LNCAP (cell line): Measurements from ENCODE around the gene OSGIN1.

ENCODE experiments used
- TF ChIP-seq, protein P1 (sequence below): fragments of 450-650 bp; IDR thresholded peaks from 2 replicates; pipeline ENCODE4 v1.5.1; 2017; ENCODE audit warnings: mild to moderate bottlenecking

The OSGIN1 gene

GRCh38 chr16:84004442-84004841 lies 51.4 kb downstream of the OSGIN1 start:
- TF ChIP-seq, protein P1, sequence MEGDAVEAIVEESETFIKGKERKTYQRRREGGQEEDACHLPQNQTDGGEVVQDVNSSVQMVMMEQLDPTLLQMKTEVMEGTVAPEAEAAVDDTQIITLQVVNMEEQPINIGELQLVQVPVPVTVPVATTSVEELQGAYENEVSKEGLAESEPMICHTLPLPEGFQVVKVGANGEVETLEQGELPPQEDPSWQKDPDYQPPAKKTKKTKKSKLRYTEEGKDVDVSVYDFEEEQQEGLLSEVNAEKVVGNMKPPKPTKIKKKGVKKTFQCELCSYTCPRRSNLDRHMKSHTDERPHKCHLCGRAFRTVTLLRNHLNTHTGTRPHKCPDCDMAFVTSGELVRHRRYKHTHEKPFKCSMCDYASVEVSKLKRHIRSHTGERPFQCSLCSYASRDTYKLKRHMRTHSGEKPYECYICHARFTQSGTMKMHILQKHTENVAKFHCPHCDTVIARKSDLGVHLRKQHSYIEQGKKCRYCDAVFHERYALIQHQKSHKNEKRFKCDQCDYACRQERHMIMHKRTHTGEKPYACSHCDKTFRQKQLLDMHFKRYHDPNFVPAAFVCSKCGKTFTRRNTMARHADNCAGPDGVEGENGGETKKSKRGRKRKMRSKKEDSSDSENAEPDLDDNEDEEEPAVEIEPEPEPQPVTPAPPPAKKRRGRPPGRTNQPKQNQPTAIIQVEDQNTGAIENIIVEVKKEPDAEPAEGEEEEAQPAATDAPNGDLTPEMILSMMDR = no peak

- TF ChIP-seq, protein P1 = no peak
These were observed 52.4 kb downstream of the OSGIN1 start for GRCh38 chr16:84005391-84005790.

DNA sequence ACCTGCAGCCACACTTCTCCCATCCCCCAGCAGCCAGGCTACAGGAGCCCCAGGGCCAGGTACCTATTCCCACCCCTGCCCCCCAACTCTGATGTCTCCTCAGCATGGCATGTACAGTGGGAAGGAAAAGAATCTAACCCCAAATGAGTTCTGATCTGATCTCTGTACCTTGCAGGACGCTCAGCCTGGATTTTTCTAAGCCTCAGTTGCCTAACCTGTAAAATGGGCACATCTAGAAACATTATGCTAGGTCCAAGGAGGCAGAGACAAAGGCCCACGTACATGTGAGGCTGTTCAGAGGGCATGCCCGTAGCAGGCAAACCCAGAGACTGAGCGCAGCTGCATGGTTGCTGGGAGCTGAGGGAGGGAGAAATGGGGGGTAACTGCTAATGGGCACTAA lies 54.5 kb downstream of the OSGIN1 start:
- TF ChIP-seq, protein P1 = no peak

GRCh38 chr16:84007965-84008364 lies 54.9 kb downstream of the OSGIN1 start:
- TF ChIP-seq, protein P1 = no peak

- TF ChIP-seq, protein P1 = no peak
These were observed 56.2 kb downstream of the OSGIN1 start for GRCh38 chr16:84009282-84009681.

GRCh38 chr16:84013787-84014569 lies 60.9 kb downstream of the OSGIN1 start:
- TF ChIP-seq, protein P1 = no peak

DNA sequence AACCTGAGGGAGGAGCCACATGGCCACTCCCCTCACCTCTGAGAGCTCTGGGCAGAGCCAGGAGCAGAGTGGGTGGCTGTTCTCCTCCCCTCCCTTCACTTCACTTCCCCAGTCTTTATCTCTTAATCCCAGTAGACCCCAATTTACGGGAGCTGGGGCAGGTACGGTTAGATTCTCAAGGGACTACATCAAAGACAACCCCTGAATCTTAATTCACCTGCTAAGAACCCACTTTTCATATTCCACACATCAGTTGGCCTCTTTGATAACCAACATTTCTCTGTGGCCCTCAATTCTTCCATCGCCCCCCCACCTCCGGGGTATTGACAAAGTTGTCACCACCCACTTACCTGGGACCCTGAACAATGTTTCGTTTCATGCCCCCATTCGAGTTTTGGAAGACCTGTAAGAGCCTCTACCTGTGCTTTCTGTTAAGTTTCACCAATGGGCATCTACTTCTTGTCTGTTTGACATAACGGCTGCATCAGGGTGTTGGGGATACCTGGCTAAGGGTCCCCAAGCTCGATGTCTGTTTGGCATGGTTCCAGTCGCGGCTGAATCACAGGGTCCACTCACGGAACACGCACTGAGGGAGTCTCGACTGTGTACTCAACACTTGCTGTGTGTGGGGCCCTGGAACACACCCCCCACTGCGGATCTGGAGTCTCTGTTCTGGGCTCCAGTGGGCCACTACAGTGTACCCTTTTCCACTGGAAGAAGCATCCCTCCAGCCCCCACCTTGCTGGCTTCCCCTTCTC lies 61.7 kb downstream of the OSGIN1 start:
- TF ChIP-seq, protein P1 = no peak
